Esophagus muscularis mucosa (tissue), 4 donors: ENCODE results near the gene PRMT5. TPM values are rescaled to one million over a fixed set of nuclear protein-coding genes. Genes with fewer than 3 reads are reported as not detected.
A peak's percentile ranks its signal among the peaks of the same experiment; 100 is the strongest.
"Not testable (repeated sequence)": the region's sequence is repeated elsewhere in the genome, so short reads cannot be mapped to it uniquely, and the experiment has no call there.

Source experiments
- DNase-seq: peaks from one replicate; pipeline ENCODE4 v3.0.0-alpha.2; 2017; ENCODE audit errors: extremely low spot score
- H3K27ac ChIP-seq, 4 donors: fragments of 200-600 bp; sonication (generic); replicated peaks in 1 of 4; 1 replicate in 3 of 4; 2 replicates in 1 of 4; pipeline ENCODE4 v1.5.1; 2016 to 2019; ENCODE audit warnings: mild to moderate bottlenecking in 1 of 4
- H3K27me3 ChIP-seq, 4 donors: fragments of 200-600 bp; sonication (generic); one replicate each; pipeline versions ENCODE4 v1.5.1 to v1.6.0; 2016 to 2019
- H3K36me3 ChIP-seq, 4 donors: fragments of 200-600 bp; sonication (generic); one replicate each; pipeline ENCODE4 v1.5.1; 2016 to 2019
- H3K4me1 ChIP-seq, 4 donors: fragments of 200-600 bp; sonication (generic); one replicate each; pipeline ENCODE4 v1.5.1; 2016 to 2019
- H3K4me3 ChIP-seq, 4 donors: fragments of 200-600 bp; sonication (generic); 1 replicate in 2 of 4; 2 replicates in 2 of 4; pipeline ENCODE4 v1.5.1; 2016 to 2019; ENCODE audit warnings: mild to moderate bottlenecking in 4 of 4, moderate library complexity in 1 of 4
- H3K9me3 ChIP-seq, 4 donors: fragments of 200-600 bp; sonication (generic); 1 replicate in 3 of 4; 2 replicates in 1 of 4; pipeline ENCODE4 v1.5.1; 2016 to 2019
- CTCF ChIP-seq, 3 experiments: fragments of 200-600 bp in 2 of 3; fragments of 450-650 bp in 1 of 3; sonication (generic) in 2 of 3; IDR thresholded peaks; one replicate each; pipeline ENCODE4 v1.5.1; 2017 to 2019; ENCODE audit warnings: antibody characterized with exemption in 3 of 3, mild to moderate bottlenecking in 2 of 3, moderate library complexity in 1 of 3
- EP300 ChIP-seq: sonication (generic); formaldehyde crosslinking; IDR thresholded peaks from one replicate; pipeline ENCODE4 v1.6.1; 2017; ENCODE audit warnings: antibody characterized with exemption
- POLR2A ChIP-seq: fragments of 450-650 bp; IDR thresholded peaks from one replicate; pipeline ENCODE4 v1.6.1; 2017; ENCODE audit warnings: antibody characterized with exemption, moderate library complexity, mild to moderate bottlenecking, low read depth
- POLR2AphosphoS5 ChIP-seq, 2 donors: sonication (generic); formaldehyde crosslinking; IDR thresholded peaks; one replicate each; pipeline ENCODE4 v1.6.1; 2017; ENCODE audit warnings: antibody characterized with exemption in 2 of 2
- WGBS: methylation state at CpG from one replicate; pipeline ENCODE4 v1.1.5; 2018; 5-methylcytosine and 5-hydroxymethylcytosine counted together
- intact Hi-C: fragments of 100-400 bp; cut with DNase I; formaldehyde crosslinking; loops from one replicate; pipeline ENCODE4 v1.15.1; 2023
- total RNA-seq, 4 donors: library from RNA; depleted of rRNA; stranded (reverse); fragments of >200 nt; gene quantifications; one replicate each; pipeline versions ENCODE4 v1.1.0 to v1.2.1, GENCODE V29; 2016

The PRMT5 gene
- total RNA-seq, 4 donors from 2014 or later: 35.5 to 51.0 (median 44.8) TPM

- 89% methylated on average over 1 of the region's 1 CpG for WGBS
- Histone ChIP-seq H3K27ac (no peak overlapping the region), H3K36me3 (peaks cover 0 to 17% (median 8%) of the 10 kb centered on the region in 4 donors), H3K27me3 (no peaks in the 10 kb centered on the region), H3K4me1 (peaks cover 0 to 7% (median 2%) of the 10 kb centered on the region in 4 donors), H3K9me3 (no peaks in the 10 kb centered on the region), H3K4me3 (no peak overlapping the region)
- TF ChIP-seq POLR2AphosphoS5 (IDR thresholded peaks at IDR 0.05): no peak
- no peak for TF ChIP-seq EP300
- no peak for TF ChIP-seq CTCF (IDR thresholded peaks at IDR 0.05)
- TF ChIP-seq POLR2A: no peak
- no peak for DNase-seq
- intact Hi-C loops: no loop called here
These were observed 42.0 kb upstream of the PRMT5 start for GRCh38 chr14:22971152-22971551.

- intact Hi-C loops: no loop called here
- Histone ChIP-seq H3K4me1 (no peaks in the 10 kb centered on the region), H3K9me3 (no peaks in the 10 kb centered on the region), H3K27ac (no peak overlapping the region), H3K27me3 (no peaks in the 10 kb centered on the region), H3K36me3 (peaks cover 0 to 3% (median under 1%) of the 10 kb centered on the region in 4 donors), H3K4me3 (no peak overlapping the region)
- no peak for DNase-seq
- TF ChIP-seq EP300 (no peak), POLR2A (no peak), POLR2AphosphoS5 (IDR thresholded peaks at IDR 0.05) (no peak), CTCF (IDR thresholded peaks at IDR 0.05) (no peak)
- 66% methylated on average over 4 of the region's 4 CpGs for WGBS
These were observed 37.6 kb upstream of the PRMT5 start for GRCh38 chr14:22966783-22967269.

- H3K27ac ChIP-seq, H3K27me3 ChIP-seq, DNase-seq, H3K36me3 ChIP-seq, intact Hi-C loops, H3K9me3 ChIP-seq, H3K4me1 ChIP-seq, H3K4me3 ChIP-seq: not testable (repeated sequence)
- WGBS: 75% methylated on average over 15 of the region's 15 CpGs
These were observed 37.0 kb upstream of the PRMT5 start for GRCh38 chr14:22965916-22966782.

- WGBS: 94% methylated on average over 6 of the region's 6 CpGs
- Histone ChIP-seq H3K27ac (no peak overlapping the region), H3K4me3 (no peak overlapping the region), H3K36me3 (no peaks in the 10 kb centered on the region), H3K27me3 (no peaks in the 10 kb centered on the region), H3K4me1 (peaks cover 3 to 7% (median 4%) of the 10 kb centered on the region in 4 donors), H3K9me3 (no peaks in the 10 kb centered on the region)
- no peak for TF ChIP-seq POLR2A
- no peak for TF ChIP-seq POLR2AphosphoS5 (IDR thresholded peaks at IDR 0.05)
- intact Hi-C loops: no loop called here
- no peak for DNase-seq
These were observed 33.0 kb upstream of the PRMT5 start for GRCh38 chr14:22962061-22962676.

- no peak for DNase-seq
- intact Hi-C loops: no loop called here
- Histone ChIP-seq H3K27me3 (no peaks in the 10 kb centered on the region), H3K4me1 (peaks cover 13 to 23% (median 19%) of the 10 kb centered on the region in 4 donors), H3K27ac (peak overlapping the region; percentile 91 to 97 (median 94)), H3K4me3 (peak overlapping the region; percentile 64 to 82 (median 69)), H3K36me3 (peaks cover 0 to 27% (median 24%) of the 10 kb centered on the region in 4 donors), H3K9me3 (no peaks in the 10 kb centered on the region)
- 20% methylated on average over 19 of the region's 19 CpGs for WGBS
- TF ChIP-seq CTCF (IDR thresholded peaks at IDR 0.05) (no peak), POLR2AphosphoS5 (IDR thresholded peaks at IDR 0.05) (no peak), EP300 (no peak), POLR2A (no peak)
These were observed 26.8 kb upstream of the PRMT5 start for GRCh38 chr14:22955702-22956569.
